ENCODE measurements around the gene BMPR2. TPM values are rescaled to one million over a fixed set of nuclear protein-coding genes. Genes with fewer than 3 reads are reported as not detected.
"Not testable (repeated sequence)": the region's sequence is repeated elsewhere in the genome, so short reads cannot be mapped to it uniquely, and the experiment has no call there.

Gene BMPR2
- total RNA-seq, 1 donor: 44.2 TPM

GRCh38 chr2:202378662-202379358, 2.7 kb downstream of the BMPR2 start:
- H4K20me1 ChIP-seq (ENCODE audit: insufficient read depth, low read length): peaks cover 47% of the 10 kb centered on the region
- DNase-seq (ENCODE audit: insufficient read length, low spot score, missing footprints): no peak
- peak overlapping the region; percentile 85 for H3K27ac ChIP-seq (ENCODE audit: low read depth, low read length)

DNA sequence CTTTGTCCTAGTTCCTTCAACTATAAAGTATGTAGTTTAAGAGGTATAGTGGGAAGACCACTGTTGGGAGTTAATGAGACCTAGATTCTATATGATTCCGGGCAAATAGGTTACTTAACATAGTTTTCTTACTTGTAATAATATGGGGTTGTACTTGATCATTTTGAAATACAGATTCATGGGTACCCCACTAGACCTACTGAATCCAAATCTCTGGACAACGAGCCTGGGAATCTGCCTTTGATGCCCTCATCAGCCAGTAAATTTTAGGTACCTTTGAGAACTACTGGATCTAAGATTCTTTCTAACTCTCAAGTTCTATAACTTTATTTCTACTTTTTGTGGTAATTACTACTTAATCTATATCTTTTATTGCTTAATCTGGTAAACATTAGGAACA, 6.6 kb downstream of the BMPR2 start:
- Histone ChIP-seq H3K27ac (ENCODE audit: low read depth, low read length) (no peak overlapping the region), H3K79me2 (ENCODE audit: insufficient read depth, low read length) (peaks cover 96% of the 10 kb centered on the region), H3K4me1 (ENCODE audit: insufficient read depth, low read length) (peaks cover 24% of the 10 kb centered on the region), H2AFZ (ENCODE audit: low read length) (no peak overlapping the region), H4K20me1 (ENCODE audit: insufficient read depth, low read length) (peaks cover 68% of the 10 kb centered on the region), H3K36me3 (ENCODE audit: insufficient read depth, low read length) (no peaks in the 10 kb centered on the region), H3K9me3 (ENCODE audit: low read depth, low read length) (no peaks in the 10 kb centered on the region), H3K27me3 (ENCODE audit: insufficient read depth, low read length) (no peaks in the 10 kb centered on the region), H3K4me2 (ENCODE audit: insufficient read depth, low read length) (no peak overlapping the region), H3K4me3 (ENCODE audit: insufficient read depth, low read length) (no peak overlapping the region)
- no peak for DNase-seq (ENCODE audit: insufficient read length, low spot score, missing footprints)
- TF ChIP-seq, protein P1, sequence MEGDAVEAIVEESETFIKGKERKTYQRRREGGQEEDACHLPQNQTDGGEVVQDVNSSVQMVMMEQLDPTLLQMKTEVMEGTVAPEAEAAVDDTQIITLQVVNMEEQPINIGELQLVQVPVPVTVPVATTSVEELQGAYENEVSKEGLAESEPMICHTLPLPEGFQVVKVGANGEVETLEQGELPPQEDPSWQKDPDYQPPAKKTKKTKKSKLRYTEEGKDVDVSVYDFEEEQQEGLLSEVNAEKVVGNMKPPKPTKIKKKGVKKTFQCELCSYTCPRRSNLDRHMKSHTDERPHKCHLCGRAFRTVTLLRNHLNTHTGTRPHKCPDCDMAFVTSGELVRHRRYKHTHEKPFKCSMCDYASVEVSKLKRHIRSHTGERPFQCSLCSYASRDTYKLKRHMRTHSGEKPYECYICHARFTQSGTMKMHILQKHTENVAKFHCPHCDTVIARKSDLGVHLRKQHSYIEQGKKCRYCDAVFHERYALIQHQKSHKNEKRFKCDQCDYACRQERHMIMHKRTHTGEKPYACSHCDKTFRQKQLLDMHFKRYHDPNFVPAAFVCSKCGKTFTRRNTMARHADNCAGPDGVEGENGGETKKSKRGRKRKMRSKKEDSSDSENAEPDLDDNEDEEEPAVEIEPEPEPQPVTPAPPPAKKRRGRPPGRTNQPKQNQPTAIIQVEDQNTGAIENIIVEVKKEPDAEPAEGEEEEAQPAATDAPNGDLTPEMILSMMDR (IDR thresholded peaks at IDR 0.05; ENCODE audit: extremely low read depth, low read depth, low read length): no peak

More at GRCh38 chr2:202378662-202379358, 2.7 kb downstream of the BMPR2 start:
- H3K9me3 ChIP-seq (ENCODE audit: low read depth, low read length): no peaks in the 10 kb centered on the region
- H2AFZ ChIP-seq (ENCODE audit: low read length): no peak overlapping the region
- H3K79me2 ChIP-seq (ENCODE audit: insufficient read depth, low read length): peaks cover 74% of the 10 kb centered on the region
- TF ChIP-seq, protein P1 (IDR thresholded peaks at IDR 0.05; ENCODE audit: extremely low read depth, low read depth, low read length): no peak
- peak overlapping the region; percentile 85 for H3K4me2 ChIP-seq (ENCODE audit: insufficient read depth, low read length)
- no peaks in the 10 kb centered on the region for H3K36me3 ChIP-seq (ENCODE audit: insufficient read depth, low read length)
- H3K27me3 ChIP-seq (ENCODE audit: insufficient read depth, low read length): no peaks in the 10 kb centered on the region
- H3K4me3 ChIP-seq (ENCODE audit: insufficient read depth, low read length): peak overlapping the region; percentile 98
- peaks cover 14% of the 10 kb centered on the region for H3K4me1 ChIP-seq (ENCODE audit: insufficient read depth, low read length)

GRCh38 chr2:202386495-202386894, 10.4 kb downstream of the BMPR2 start:
- not testable (repeated sequence) for H3K36me3 ChIP-seq (ENCODE audit: insufficient read depth, low read length); H3K4me3 ChIP-seq (ENCODE audit: insufficient read depth, low read length); H2AFZ ChIP-seq (ENCODE audit: low read length); H3K4me2 ChIP-seq (ENCODE audit: insufficient read depth, low read length); H3K9me3 ChIP-seq (ENCODE audit: low read depth, low read length); DNase-seq (ENCODE audit: insufficient read length, low spot score, missing footprints); H3K27ac ChIP-seq (ENCODE audit: low read depth, low read length); H3K27me3 ChIP-seq (ENCODE audit: insufficient read depth, low read length)
- Histone ChIP-seq H3K79me2 (ENCODE audit: insufficient read depth, low read length) (peaks cover 96% of the 10 kb centered on the region), H3K4me1 (ENCODE audit: insufficient read depth, low read length) (peaks cover 19% of the 10 kb centered on the region), H4K20me1 (ENCODE audit: insufficient read depth, low read length) (peaks cover 44% of the 10 kb centered on the region)

GRCh38 chr2:202387608-202388342, 11.6 kb downstream of the BMPR2 start:
- Histone ChIP-seq H3K4me2 (ENCODE audit: insufficient read depth, low read length) (no peak overlapping the region), H3K4me3 (ENCODE audit: insufficient read depth, low read length) (no peak overlapping the region), H3K79me2 (ENCODE audit: insufficient read depth, low read length) (peaks cover 93% of the 10 kb centered on the region), H3K9me3 (ENCODE audit: low read depth, low read length) (no peaks in the 10 kb centered on the region), H3K4me1 (ENCODE audit: insufficient read depth, low read length) (peaks cover 19% of the 10 kb centered on the region), H3K27me3 (ENCODE audit: insufficient read depth, low read length) (no peaks in the 10 kb centered on the region), H2AFZ (ENCODE audit: low read length) (no peak overlapping the region), H3K27ac (ENCODE audit: low read depth, low read length) (no peak overlapping the region), H3K36me3 (ENCODE audit: insufficient read depth, low read length) (no peaks in the 10 kb centered on the region), H4K20me1 (ENCODE audit: insufficient read depth, low read length) (peaks cover 32% of the 10 kb centered on the region)
- TF ChIP-seq, protein P1 (IDR thresholded peaks at IDR 0.05; ENCODE audit: extremely low read depth, low read depth, low read length): no peak
- DNase-seq (ENCODE audit: insufficient read length, low spot score, missing footprints): no peak

All from osteoblast (primary cell).